ENCODE results near the gene SLC38A8.

SLC38A8 gene

GRCh38 chr16:83973581-83974385, 68.8 kb downstream of the SLC38A8 start:
- H3F3A ChIP-seq (ENCODE audit: control insufficient read depth, insufficient read depth): no peaks in the 10 kb centered on the region
- TF ChIP-seq, protein P1, sequence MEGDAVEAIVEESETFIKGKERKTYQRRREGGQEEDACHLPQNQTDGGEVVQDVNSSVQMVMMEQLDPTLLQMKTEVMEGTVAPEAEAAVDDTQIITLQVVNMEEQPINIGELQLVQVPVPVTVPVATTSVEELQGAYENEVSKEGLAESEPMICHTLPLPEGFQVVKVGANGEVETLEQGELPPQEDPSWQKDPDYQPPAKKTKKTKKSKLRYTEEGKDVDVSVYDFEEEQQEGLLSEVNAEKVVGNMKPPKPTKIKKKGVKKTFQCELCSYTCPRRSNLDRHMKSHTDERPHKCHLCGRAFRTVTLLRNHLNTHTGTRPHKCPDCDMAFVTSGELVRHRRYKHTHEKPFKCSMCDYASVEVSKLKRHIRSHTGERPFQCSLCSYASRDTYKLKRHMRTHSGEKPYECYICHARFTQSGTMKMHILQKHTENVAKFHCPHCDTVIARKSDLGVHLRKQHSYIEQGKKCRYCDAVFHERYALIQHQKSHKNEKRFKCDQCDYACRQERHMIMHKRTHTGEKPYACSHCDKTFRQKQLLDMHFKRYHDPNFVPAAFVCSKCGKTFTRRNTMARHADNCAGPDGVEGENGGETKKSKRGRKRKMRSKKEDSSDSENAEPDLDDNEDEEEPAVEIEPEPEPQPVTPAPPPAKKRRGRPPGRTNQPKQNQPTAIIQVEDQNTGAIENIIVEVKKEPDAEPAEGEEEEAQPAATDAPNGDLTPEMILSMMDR (IDR thresholded peaks at IDR 0.05; ENCODE audit: low read depth, low read length, poor library complexity, severe bottlenecking): no peak
- TF ChIP-seq EZH2phosphoT487 (IDR thresholded peaks at IDR 0.05; ENCODE audit: borderline replicate concordance, low read length): no peak
- H3K27me3 ChIP-seq (ENCODE audit: control insufficient read depth, low read length): no peaks in the 10 kb centered on the region
- H3K4me1 ChIP-seq (ENCODE audit: control insufficient read depth, low read length): no peaks in the 10 kb centered on the region
- no peak overlapping the region for H3K27ac ChIP-seq (ENCODE audit: low read depth, low read length)
- H4K20me1 ChIP-seq (ENCODE audit: control insufficient read depth, insufficient read depth, low read depth, low read length): no peaks in the 10 kb centered on the region
- H3K4me3 ChIP-seq (ENCODE audit: low read length): no peak overlapping the region
- no peaks in the 10 kb centered on the region for H3K9me3 ChIP-seq (ENCODE audit: control insufficient read depth, insufficient read depth, low read length)
- H3K4me2 ChIP-seq (ENCODE audit: low read length): no peak overlapping the region
- no peaks in the 10 kb centered on the region for H3K36me3 ChIP-seq (ENCODE audit: control insufficient read depth, low read length)
- H3K79me2 ChIP-seq (ENCODE audit: control insufficient read depth, low read length): no peaks in the 10 kb centered on the region
- no peaks in the 10 kb centered on the region for H3K9me2 ChIP-seq (replicated peaks; ENCODE audit: control insufficient read depth, low read length)

- Histone ChIP-seq H3K36me3 (ENCODE audit: control insufficient read depth, low read length) (no peaks in the 10 kb centered on the region), H3K9me2 (replicated peaks; ENCODE audit: control insufficient read depth, low read length) (no peaks in the 10 kb centered on the region), H3F3A (ENCODE audit: control insufficient read depth, insufficient read depth) (no peaks in the 10 kb centered on the region), H3K27ac (ENCODE audit: low read depth, low read length) (no peak overlapping the region), H3K4me2 (ENCODE audit: low read length) (no peak overlapping the region), H3K4me1 (ENCODE audit: control insufficient read depth, low read length) (no peaks in the 10 kb centered on the region), H4K20me1 (ENCODE audit: control insufficient read depth, insufficient read depth, low read depth, low read length) (no peaks in the 10 kb centered on the region), H3K27me3 (ENCODE audit: control insufficient read depth, low read length) (no peaks in the 10 kb centered on the region), H3K4me3 (ENCODE audit: low read length) (no peak overlapping the region), H3K9me3 (ENCODE audit: control insufficient read depth, insufficient read depth, low read length) (no peaks in the 10 kb centered on the region), H3K79me2 (ENCODE audit: control insufficient read depth, low read length) (no peaks in the 10 kb centered on the region)
- no peak for TF ChIP-seq EZH2phosphoT487 (IDR thresholded peaks at IDR 0.05; ENCODE audit: borderline replicate concordance, low read length)
- TF ChIP-seq, protein P1 (IDR thresholded peaks at IDR 0.05; ENCODE audit: low read depth, low read length, poor library complexity, severe bottlenecking): no peak
Observed at GRCh38 chr16:83973077-83973476, 69.5 kb downstream of the SLC38A8 start.

- H3K9me2 ChIP-seq (replicated peaks; ENCODE audit: control insufficient read depth, low read length): no peaks in the 10 kb centered on the region
- no peaks in the 10 kb centered on the region for H3K36me3 ChIP-seq (ENCODE audit: control insufficient read depth, low read length)
- no peaks in the 10 kb centered on the region for H4K20me1 ChIP-seq (ENCODE audit: control insufficient read depth, insufficient read depth, low read depth, low read length)
- no peaks in the 10 kb centered on the region for H3K4me1 ChIP-seq (ENCODE audit: control insufficient read depth, low read length)
- no peaks in the 10 kb centered on the region for H3K27me3 ChIP-seq (ENCODE audit: control insufficient read depth, low read length)
- H3F3A ChIP-seq (ENCODE audit: control insufficient read depth, insufficient read depth): no peaks in the 10 kb centered on the region
- H3K4me3 ChIP-seq (ENCODE audit: low read length): no peak overlapping the region
- TF ChIP-seq EZH2phosphoT487 (IDR thresholded peaks at IDR 0.05; ENCODE audit: borderline replicate concordance, low read length): no peak
- TF ChIP-seq, protein P1 (IDR thresholded peaks at IDR 0.05; ENCODE audit: low read depth, low read length, poor library complexity, severe bottlenecking): no peak
- H3K4me2 ChIP-seq (ENCODE audit: low read length): no peak overlapping the region
- H3K79me2 ChIP-seq (ENCODE audit: control insufficient read depth, low read length): no peaks in the 10 kb centered on the region
- H3K27ac ChIP-seq (ENCODE audit: low read depth, low read length): no peak overlapping the region
- no peaks in the 10 kb centered on the region for H3K9me3 ChIP-seq (ENCODE audit: control insufficient read depth, insufficient read depth, low read length)
Observed at GRCh38 chr16:83972256-83973008, 70.2 kb downstream of the SLC38A8 start.

Data from DOHH2 (cell line).